GM19397 (cell line): ENCODE data around the gene GOLM1.

Source experiments
- ATAC-seq: cut with Tn5 transposase; IDR thresholded peaks from one replicate; pipeline ENCODE4 v1.9.1; 2021; ENCODE audit warnings: mild to moderate bottlenecking, moderate library complexity; ENCODE audit not compliant: unreplicated experiment

GOLM1 gene

GRCh38 chr9:86093788-86094555 is 5.4 kb downstream of the GOLM1 start:
- ATAC-seq, result no peak

DNA sequence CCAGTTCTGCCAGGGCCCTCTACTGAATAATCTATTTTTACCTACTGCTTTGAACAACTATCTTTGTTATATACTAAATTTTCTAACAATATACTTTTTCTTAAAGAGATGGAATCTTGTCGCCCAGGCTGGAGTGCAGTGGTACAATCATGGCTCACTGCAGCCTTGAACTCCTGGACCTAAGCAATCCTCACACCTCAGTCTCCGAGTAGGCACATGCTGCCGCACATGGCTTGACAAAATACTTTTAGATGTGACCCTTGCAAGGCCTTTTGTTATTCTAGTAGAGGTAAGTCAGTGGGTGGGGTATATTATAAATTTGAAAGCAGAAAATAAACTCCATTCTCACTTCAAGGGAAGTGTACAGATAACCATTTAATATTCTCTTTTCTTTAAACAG is 7.9 kb downstream of the GOLM1 start:
- no peak for ATAC-seq

DNA sequence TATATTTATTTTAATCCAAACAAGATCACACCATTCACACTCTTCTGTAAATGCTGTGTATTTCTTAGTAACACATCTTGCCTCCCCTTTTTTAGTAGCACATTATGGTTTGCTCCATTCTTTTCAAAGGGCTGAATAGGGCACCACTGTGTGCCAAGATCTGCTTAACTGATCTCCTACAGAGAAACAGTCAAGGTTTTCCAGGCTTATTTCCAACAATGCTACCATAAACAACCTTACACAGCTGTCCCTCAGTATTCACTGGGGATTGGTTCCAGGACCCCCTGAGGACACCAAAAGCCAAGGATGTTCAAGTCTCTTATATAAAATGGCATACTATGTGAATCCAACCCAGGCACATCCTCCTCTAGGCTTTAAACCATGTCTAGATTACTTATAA is 16.5 kb downstream of the GOLM1 start:
- ATAC-seq, result no peak

DNA sequence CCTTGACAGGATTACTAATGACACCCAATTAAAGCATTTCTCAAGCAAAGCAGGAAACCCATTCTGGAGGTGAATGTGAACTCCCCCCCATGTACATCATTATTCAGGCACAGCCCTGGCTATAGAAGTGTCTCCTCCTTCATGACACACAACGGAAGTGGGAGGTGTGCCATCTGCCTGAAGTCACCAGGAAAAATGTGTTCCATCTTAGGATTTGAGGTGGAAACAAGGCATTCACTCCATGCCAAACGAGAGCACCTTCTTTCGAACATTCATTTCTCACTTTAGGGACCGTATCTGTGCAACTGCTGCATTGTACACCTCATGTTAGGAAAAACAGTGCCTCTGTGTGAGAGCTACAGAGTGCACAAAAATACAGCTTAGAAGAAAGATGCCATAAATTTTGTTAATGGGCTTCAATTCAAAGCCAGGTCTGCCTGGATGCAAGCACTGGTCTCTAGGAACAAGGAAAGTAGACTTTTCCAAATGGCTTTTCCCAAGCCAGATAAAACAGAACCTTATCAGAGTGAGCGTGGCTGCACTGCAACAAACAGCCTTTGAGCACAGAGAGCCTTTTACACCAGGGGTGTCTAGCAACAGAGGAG is 19.4 kb downstream of the GOLM1 start:
- no peak for ATAC-seq

DNA sequence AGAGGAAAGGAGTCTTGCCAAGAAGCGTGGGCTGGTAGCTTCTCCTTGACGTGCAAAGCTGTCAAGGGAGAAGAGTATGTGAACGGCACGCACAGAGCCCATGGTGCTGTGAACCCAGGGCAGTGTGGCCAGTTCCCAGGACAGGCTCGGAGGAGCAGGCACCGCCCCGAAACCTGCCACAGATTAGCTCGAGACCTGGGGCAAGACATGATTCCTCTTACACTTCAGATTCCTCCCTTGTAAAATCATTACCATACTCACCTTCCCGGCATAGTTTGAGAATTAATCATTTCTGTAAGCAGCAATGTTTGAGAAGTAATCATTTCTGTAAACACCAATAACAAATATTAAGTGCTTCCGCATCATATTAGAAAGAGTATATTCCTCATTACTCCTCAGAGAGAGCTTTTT is 19.9 kb downstream of the GOLM1 start:
- no peak for ATAC-seq

GRCh38 chr9:86078731-86079130 is 20.6 kb downstream of the GOLM1 start:
- ATAC-seq, result no peak

GRCh38 chr9:86077276-86077675 is 22.1 kb downstream of the GOLM1 start:
- no peak for ATAC-seq

GRCh38 chr9:86075132-86076109 is 23.9 kb downstream of the GOLM1 start:
- no peak for ATAC-seq

DNA sequence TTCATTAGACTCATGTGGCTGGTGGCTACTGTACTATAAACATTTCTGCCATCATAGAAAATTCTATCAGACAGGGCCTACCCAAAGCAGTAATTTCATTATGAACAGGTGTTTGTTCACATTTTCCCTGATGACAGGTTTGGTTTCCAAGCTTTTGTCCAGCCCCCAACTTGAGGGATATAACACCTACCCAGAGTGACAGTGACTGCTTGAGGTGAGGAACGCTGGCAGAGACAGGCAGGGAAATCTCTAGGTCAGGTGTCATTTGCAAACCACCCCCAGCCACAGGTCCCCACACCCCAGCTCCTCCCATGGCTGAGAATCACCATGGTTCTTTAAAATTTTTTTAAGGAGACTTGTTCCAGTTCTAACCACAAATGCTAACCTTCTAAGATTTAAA is 25.5 kb downstream of the GOLM1 start:
- ATAC-seq, result no peak

DNA sequence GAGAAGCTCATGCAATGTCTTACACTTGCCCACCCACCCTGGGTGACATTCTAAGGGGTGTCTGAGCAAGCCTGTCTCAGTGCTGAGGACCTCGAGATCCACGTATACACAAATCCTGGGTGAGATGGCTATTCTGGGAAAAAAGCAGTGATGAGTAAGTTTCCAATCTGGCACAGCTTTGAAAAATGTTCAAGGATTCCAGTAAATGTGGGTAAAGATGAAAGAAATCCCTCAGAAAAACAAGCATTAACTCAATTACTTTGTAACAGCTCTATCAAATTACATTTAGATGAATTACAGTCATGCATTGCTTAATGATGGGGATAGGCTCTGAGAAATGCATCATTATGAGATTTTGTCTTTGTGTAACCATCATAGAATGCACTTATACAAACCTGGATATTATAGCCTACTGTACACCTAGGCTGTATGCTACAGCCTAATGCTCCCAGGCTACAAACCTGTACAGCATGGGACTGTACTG is 26.9 kb downstream of the GOLM1 start:
- ATAC-seq, result no peak

GRCh38 chr9:86069206-86069869 is 30.0 kb downstream of the GOLM1 start:
- ATAC-seq, result no peak

DNA sequence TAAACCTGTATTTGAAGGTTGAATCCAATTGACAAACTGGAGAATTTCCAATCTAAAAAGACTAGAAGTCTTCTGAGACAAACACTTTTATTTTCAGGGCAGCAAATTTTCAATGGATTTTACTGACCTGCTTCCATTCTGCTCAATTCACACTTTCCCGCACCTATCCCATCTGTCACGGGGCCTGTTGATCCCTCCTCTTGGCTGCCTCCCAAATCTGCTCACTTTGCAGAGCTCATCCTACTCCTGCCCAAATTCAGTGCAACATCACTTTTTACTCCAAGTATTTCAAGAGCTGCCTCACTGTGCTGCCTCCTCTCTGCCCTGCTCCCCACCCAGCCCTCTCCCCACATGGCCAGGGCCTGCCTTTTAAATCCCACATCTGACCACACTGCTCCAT is 35.1 kb downstream of the GOLM1 start:
- ATAC-seq, result no peak

- no peak for ATAC-seq
Measured at GRCh38 chr9:86062845-86063693, 36.3 kb downstream of the GOLM1 start.

- no peak for ATAC-seq
Measured at GRCh38 chr9:86061972-86062739, 37.2 kb downstream of the GOLM1 start.

DNA sequence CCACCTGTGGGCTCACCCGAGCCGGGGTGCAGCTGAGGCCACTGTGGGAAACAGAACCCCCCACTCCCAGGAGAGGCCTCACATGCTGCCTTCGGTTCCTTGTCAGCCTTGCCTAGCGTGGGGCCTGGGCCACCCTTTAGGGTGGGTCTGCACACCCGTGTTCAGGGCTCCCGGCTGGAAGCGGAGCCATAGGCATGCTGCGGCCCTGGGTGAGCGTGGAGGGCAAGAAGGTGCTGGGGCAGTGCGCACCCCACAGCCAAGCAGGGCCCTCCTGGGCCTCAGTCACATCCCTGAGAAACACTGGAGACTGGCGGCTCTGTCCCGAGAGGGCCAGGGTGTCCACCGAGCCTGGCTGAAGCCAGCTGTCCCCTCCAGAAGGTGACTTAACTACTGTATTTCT is 41.9 kb downstream of the GOLM1 start:
- no peak for ATAC-seq

DNA sequence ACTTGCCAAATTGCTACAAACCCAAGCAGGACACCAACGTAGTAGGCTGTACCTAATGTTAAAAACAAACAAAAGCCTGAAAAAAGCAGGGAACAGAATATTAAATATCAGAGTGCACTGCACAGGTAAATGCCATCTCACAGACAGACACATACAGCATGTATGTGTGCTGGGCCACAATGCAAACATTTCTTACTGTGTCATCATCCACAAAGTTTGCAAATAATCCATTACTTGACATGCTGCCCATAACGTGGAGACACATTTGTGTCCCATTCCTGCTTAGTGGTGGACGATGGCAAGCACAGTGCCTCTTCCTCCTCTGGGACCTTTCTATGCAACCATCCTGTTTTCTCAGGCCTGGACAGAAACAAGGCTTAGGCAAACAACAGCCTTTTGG is 44.7 kb downstream of the GOLM1 start:
- ATAC-seq, result no peak

DNA sequence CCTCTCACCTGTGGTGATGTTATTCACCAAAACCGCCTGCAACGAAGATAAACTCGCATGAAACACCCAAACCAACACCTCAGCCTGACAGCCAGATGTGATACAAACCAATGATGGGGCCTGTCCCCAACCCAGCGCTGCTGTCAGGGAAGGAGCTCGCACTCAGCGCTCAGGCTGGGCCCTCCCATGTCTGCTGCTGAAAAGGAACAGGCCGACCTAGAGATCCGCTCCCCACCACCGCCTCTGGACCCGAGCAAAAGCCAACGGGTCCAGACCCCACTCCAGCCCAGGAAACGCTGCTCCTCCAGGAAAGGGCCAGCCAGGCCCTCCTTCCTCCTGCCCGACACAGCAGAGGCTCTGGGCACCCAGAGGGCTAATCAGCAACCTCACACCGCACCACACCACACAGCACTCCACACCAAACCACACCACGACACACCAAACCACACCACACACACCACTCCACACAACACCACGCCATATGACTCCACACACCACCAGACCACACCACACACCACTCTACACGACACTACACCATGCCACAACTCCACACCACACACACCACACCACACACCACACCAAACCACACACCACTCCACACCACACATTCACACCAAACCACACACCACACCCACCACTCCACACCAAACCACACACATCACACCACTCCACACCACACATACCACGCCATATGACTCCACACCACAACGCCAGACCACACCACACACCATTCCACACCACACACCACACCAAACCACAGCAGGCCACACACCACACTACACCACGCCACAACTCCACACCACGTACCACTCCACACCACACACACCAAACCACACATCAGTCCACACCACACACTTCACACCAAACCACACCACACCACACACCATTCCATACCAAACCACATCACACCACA is 46.5 kb downstream of the GOLM1 start:
- no peak for ATAC-seq
